HepG2 (cell line): ENCODE results near the gene LOXL3. TPM values are rescaled to one million over a fixed set of nuclear protein-coding genes. Genes with fewer than 3 reads are reported as not detected.

Source experiments
- ATAC-seq: fragments of 200-7000 bp; cut with Tn5 transposase; 3 replicates; pipeline ENCODE4 v1.9.1; 2020; ENCODE audit warnings: mild to moderate bottlenecking, moderate library complexity
- BruUV-seq: library from RNA; stranded (reverse); fragments of 400-500 nt; replicated peaks from 2 replicates; lab custom pipeline; 2021; lab: Mats Ljungman, UMichigan
- CTCF ChIA-PET: fragments of 300-600 bp; formaldehyde crosslinking; extraction: SDS; loops from one replicate; lab custom pipeline; 2021; ENCODE audit warnings: low total read pairs, inconsistent platforms, low intra/inter-chr PET ratio; lab: Yijun Ruan, JAX
- POLR2A ChIA-PET: fragments of 350-600 bp; sonication (Branson Sonifier 250); formaldehyde crosslinking; loops from one replicate; lab custom pipeline; 2020; ENCODE audit warnings: antibody characterized with exemption, inconsistent platforms; lab: Yijun Ruan, JAX
- DNase-seq: peaks from one replicate; pipeline ENCODE4 v3.0.0-alpha.2; 2015; ENCODE audit warnings: low spot score
- FAIRE-seq: peaks from 3 replicates; lab custom pipeline; 2011; peaks lifted over from hg19 to GRCh38; lab: Jason Lieb, UNC
- H2AFZ ChIP-seq: one replicate; pipeline ENCODE4 v1.6.1; 2011; ENCODE audit warnings: low read length, inconsistent platforms
- H3K27ac ChIP-seq: fragments of 300-600 bp; 3 replicates; pipeline ENCODE4 v1.8.0; 2011; ENCODE audit warnings: mixed run types, mild to moderate bottlenecking, mixed read lengths, low read length, inconsistent platforms; ENCODE audit not compliant: insufficient read depth; ENCODE audit errors: extremely low read length
- H3K27me3 ChIP-seq, 2 experiments: fragments of 200-600 bp in 1 of 2; 2 replicates in 1 of 2; 3 replicates in 1 of 2; pipeline versions ENCODE4 v1.6.0 to v1.8.0; 2011; ENCODE audit warnings: low read length in 2 of 2, mild to moderate bottlenecking in 2 of 2, moderate library complexity in 2 of 2, inconsistent platforms in 1 of 2; ENCODE audit not compliant: insufficient read depth in 2 of 2, control insufficient read depth in 1 of 2
- H3K36me3 ChIP-seq, 2 experiments: fragments of 200-600 bp in 1 of 2; replicated peaks in 1 of 2; 2 replicates in 1 of 2; 3 replicates in 1 of 2; pipeline versions ENCODE4 v1.5.1 to v1.8.0; 2011; ENCODE audit warnings: low read length in 2 of 2, inconsistent platforms in 1 of 2; ENCODE audit not compliant: insufficient read depth in 2 of 2, control insufficient read depth in 1 of 2
- H3K4me1 ChIP-seq: 2 replicates; pipeline ENCODE4 v1.5.1; 2012; ENCODE audit warnings: low read length, inconsistent platforms; ENCODE audit not compliant: insufficient read depth
- H3K4me2 ChIP-seq: 2 replicates; pipeline ENCODE4 v1.6.0; 2011; ENCODE audit warnings: low read depth, low read length, inconsistent platforms
- H3K4me3 ChIP-seq, 3 experiments: fragments of 200-600 bp in 1 of 3; sonication (generic), shearing (Covaris generic) in 1 of 3; replicated peaks in 1 of 3; 2 replicates each; pipeline ENCODE4 v1.5.1; 2011 to 2016; ENCODE audit warnings: low read length in 3 of 3, inconsistent platforms in 2 of 3, low read depth in 2 of 3, mild to moderate bottlenecking in 2 of 3, control low read depth in 1 of 3, mixed read lengths in 1 of 3; ENCODE audit not compliant: insufficient read depth in 1 of 3
- H3K79me2 ChIP-seq: one replicate; pipeline ENCODE4 v1.6.1; 2011; ENCODE audit warnings: low read length, inconsistent platforms; ENCODE audit not compliant: insufficient read depth
- H3K9ac ChIP-seq: 2 replicates; pipeline ENCODE4 v1.6.0; 2011; ENCODE audit warnings: mild to moderate bottlenecking, low read depth, low read length, inconsistent platforms; ENCODE audit not compliant: insufficient read depth
- H3K9me3 ChIP-seq: 2 replicates; pipeline ENCODE4 v1.5.1; 2012; ENCODE audit warnings: mild to moderate bottlenecking, low read length
- H4K20me1 ChIP-seq: 2 replicates; pipeline ENCODE4 v1.6.0; 2011; ENCODE audit warnings: inconsistent platforms, mild to moderate bottlenecking, low read length, moderate library complexity; ENCODE audit not compliant: insufficient read depth
- CBX1 ChIP-seq: IDR thresholded peaks from one replicate; pipeline ENCODE4 v1.6.1; 2016; ENCODE audit warnings: antibody characterized with exemption, low read depth
- FIP1L1 ChIP-seq: fragments of 200-400 bp; formaldehyde crosslinking; IDR thresholded peaks from 2 replicates; pipeline ENCODE4 v1.6.1; 2018; ENCODE audit warnings: low read depth, mild to moderate bottlenecking, low read length, moderate library complexity, borderline replicate concordance; ENCODE audit not compliant: insufficient read depth
- KDM2A ChIP-seq: sonication (generic); formaldehyde crosslinking; IDR thresholded peaks from 2 replicates; pipeline ENCODE4 v1.4.0; 2020; ENCODE audit warnings: low read depth, missing genetic modification reagents, borderline replicate concordance
- RBM39 ChIP-seq: fragments of 200-400 bp; formaldehyde crosslinking; IDR thresholded peaks from one replicate; pipeline ENCODE4 v1.6.1; 2018; ENCODE audit warnings: antibody characterized with exemption, mild to moderate bottlenecking, low read depth, low read length; ENCODE audit not compliant: poor library complexity, severe bottlenecking
- SP140L ChIP-seq: sonication (generic); formaldehyde crosslinking; IDR thresholded peaks from 2 replicates; pipeline ENCODE4 v1.4.0; 2020; ENCODE audit warnings: missing genetic modification reagents, borderline replicate concordance
- TBL1XR1 ChIP-seq: fragments of 150-350 bp; IDR thresholded peaks from 2 replicates; pipeline ENCODE4 v1.6.1; 2014; ENCODE audit warnings: borderline replicate concordance, low read length; ENCODE audit not compliant: partially characterized antibody
- ZNF101 ChIP-seq: sonication (generic); formaldehyde crosslinking; IDR thresholded peaks from 2 replicates; pipeline ENCODE4 v1.4.0; 2020; ENCODE audit warnings: mild to moderate bottlenecking, low read depth, missing genetic modification reagents, borderline replicate concordance
- ZNF772 ChIP-seq: sonication (generic); formaldehyde crosslinking; IDR thresholded peaks from 2 replicates; pipeline ENCODE4 v1.5.0; 2020; ENCODE audit warnings: mild to moderate bottlenecking, missing genetic modification reagents
- WGBS: methylation state at CpG from one replicate; pipeline ENCODE4 v1.1.6; 2017; ENCODE audit warnings: low lambda C conversion rate; 5-methylcytosine and 5-hydroxymethylcytosine counted together
- in situ Hi-C: cut with HindIII; loops from 2 replicates; pipeline ENCODE4 v1.10.0; 2017; ENCODE audit warnings: low pct_unique_long_range_greater_than_20kb; ENCODE audit not compliant: extremely low pct_ligation_motif_present
- intact Hi-C: fragments of 100-400 bp; cut with micrococcal nuclease; formaldehyde crosslinking; loops from one replicate; pipeline ENCODE4 v1.10.0; 2022; ENCODE audit not compliant: unreplicated experiment
- polyA plus RNA-seq, 8 experiments: library from polyadenylated mRNA; depleted of rRNA in 3 of 8; stranded (reverse) in 7 of 8; unstranded in 1 of 8; fragments of >200 nt; fragmentation: Illumina TruSeq in 4 of 8; extraction: Trizol in 4 of 8; gene quantifications; 2 replicates each; pipeline versions ENCODE4 v1.2.1 to v1.2.3, GENCODE V29; 2011 to 2016; ENCODE audit warnings: low read depth in 4 of 8, missing spikeins in 1 of 8, mixed read lengths in 1 of 8; ENCODE audit not compliant: insufficient read depth in 1 of 8
- total RNA-seq, 5 experiments: library from RNA; depleted of rRNA; stranded (reverse); fragments of >200 nt; fragmentation: Illumina TruSeq; extraction: Trizol; gene quantifications; 2 replicates each; pipeline ENCODE4 v1.2.3, GENCODE V29; 2016; ENCODE audit warnings: low read depth in 1 of 5
- TF ChIP-seq, protein P1 (sequence below): sonication (generic); formaldehyde crosslinking; IDR thresholded peaks from 2 replicates; pipeline ENCODE4 v1.4.0; 2020; ENCODE audit warnings: mild to moderate bottlenecking, missing genetic modification reagents

The LOXL3 gene
- total and polyA plus RNA-seq, 2 of the 13 experiments (the other 11 are each of a cell fraction or from before 2014, with no cell fraction given) = 0.55 to 6.5 TPM

DNA sequence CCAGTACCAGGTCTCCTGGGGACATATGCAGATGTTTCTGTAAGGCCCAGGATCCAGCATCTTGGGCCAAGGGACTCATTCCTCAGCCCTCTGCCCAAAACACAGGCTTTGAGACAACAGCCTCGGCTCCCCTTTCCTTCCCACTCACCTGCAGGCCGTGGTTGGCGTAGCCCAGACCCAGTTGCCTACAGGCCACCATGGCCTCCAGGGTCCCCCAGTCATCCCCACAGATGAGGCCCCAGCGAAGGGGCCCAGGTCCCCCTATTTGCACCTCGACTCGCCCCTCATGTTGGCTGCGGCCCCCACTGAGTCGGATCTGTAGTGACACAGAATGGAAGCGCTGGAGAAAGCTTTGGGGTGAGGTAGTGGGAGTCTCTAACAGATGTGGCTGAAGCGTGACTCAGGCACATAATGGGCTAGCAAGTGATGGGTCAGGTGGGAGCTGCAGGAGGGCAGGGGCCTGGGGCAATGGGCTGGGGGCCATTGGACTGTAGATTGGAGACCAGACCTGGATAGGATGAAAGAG is 18.2 kb downstream of the LOXL3 start:
- Histone ChIP-seq H3K9ac (no peak overlapping the region), H3K4me2 (no peak overlapping the region), H3K27ac (no peak overlapping the region), H3K4me1 (peaks cover 17% of the 10 kb centered on the region), H3K79me2 (peaks cover 5% of the 10 kb centered on the region), H3K27me3 (peaks cover 4 to 33% of the 10 kb centered on the region in 2 experiments; a peak in 3 of 5 replicates), H3K36me3 (peaks cover 7 to 12% of the 10 kb centered on the region in 2 experiments; a peak in 3 of 5 replicates), H4K20me1 (no peaks in the 10 kb centered on the region), H3K9me3 (no peaks in the 10 kb centered on the region), H3K4me3 (no peak overlapping the region), H2AFZ (no peak overlapping the region)
- CTCF ChIA-PET = no interaction called here
- no TSS peak for BruUV-seq
- POLR2A ChIA-PET = no interaction called here
- WGBS = 63% methylated on average over 10 of the region's 10 CpGs
- FAIRE-seq (no peak), DNase-seq (no peak), ATAC-seq (peak; percentile 10)
- TF ChIP-seq CBX1 (no peak), FIP1L1 (no peak), SP140L (no peak), RBM39 (no peak), ZNF772 (no peak)
- intact Hi-C loops = no loop called here
- in situ Hi-C loops = no loop called here

DNA sequence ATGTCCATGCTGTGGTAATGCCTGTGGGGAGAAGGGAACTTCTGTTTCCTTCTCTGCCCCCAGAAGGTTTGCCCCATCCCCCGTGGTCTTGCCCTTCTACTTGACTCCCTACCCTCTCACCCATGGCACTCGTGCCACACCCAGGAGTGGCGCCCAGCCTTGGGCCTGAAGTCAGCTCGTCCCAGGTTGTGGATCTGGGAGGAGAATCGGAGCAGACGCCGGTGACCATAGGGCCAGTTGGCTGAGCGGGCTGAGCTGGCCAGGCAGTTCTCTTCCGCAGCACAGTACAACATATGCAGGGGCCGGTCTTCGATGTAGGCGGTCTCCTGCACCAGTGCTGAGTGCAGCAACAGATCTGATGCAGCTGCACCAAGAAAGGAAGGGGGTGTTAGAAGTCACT is 19.3 kb downstream of the LOXL3 start:
- Histone ChIP-seq H2AFZ (no peak overlapping the region), H3K27ac (no peak overlapping the region), H3K27me3 (peaks cover 4 to 28% of the 10 kb centered on the region in 2 experiments; a peak in 3 of 5 replicates), H3K9me3 (no peaks in the 10 kb centered on the region), H4K20me1 (no peaks in the 10 kb centered on the region), H3K4me3 (no peak overlapping the region), H3K79me2 (peaks cover 5% of the 10 kb centered on the region), H3K4me1 (peaks cover 19% of the 10 kb centered on the region), H3K9ac (no peak overlapping the region), H3K36me3 (peaks cover 7 to 12% of the 10 kb centered on the region in 2 experiments; a peak in 3 of 5 replicates), H3K4me2 (no peak overlapping the region)
- ATAC-seq (no peak), FAIRE-seq (no peak), DNase-seq (no peak)
- in situ Hi-C loops (no loop called here), intact Hi-C loops (no loop called here)
- ChIA-PET POLR2A (no interaction called here), CTCF (no interaction called here)
- WGBS = 95% methylated on average over 12 of the region's 12 CpGs
- no TSS peak for BruUV-seq
- peak; percentile 20; the same call in 1 of the 2 replicates for TF ChIP-seq KDM2A
- no peak for TF ChIP-seq ZNF101
- TF ChIP-seq TBL1XR1 = no peak
- TF ChIP-seq, protein P1, sequence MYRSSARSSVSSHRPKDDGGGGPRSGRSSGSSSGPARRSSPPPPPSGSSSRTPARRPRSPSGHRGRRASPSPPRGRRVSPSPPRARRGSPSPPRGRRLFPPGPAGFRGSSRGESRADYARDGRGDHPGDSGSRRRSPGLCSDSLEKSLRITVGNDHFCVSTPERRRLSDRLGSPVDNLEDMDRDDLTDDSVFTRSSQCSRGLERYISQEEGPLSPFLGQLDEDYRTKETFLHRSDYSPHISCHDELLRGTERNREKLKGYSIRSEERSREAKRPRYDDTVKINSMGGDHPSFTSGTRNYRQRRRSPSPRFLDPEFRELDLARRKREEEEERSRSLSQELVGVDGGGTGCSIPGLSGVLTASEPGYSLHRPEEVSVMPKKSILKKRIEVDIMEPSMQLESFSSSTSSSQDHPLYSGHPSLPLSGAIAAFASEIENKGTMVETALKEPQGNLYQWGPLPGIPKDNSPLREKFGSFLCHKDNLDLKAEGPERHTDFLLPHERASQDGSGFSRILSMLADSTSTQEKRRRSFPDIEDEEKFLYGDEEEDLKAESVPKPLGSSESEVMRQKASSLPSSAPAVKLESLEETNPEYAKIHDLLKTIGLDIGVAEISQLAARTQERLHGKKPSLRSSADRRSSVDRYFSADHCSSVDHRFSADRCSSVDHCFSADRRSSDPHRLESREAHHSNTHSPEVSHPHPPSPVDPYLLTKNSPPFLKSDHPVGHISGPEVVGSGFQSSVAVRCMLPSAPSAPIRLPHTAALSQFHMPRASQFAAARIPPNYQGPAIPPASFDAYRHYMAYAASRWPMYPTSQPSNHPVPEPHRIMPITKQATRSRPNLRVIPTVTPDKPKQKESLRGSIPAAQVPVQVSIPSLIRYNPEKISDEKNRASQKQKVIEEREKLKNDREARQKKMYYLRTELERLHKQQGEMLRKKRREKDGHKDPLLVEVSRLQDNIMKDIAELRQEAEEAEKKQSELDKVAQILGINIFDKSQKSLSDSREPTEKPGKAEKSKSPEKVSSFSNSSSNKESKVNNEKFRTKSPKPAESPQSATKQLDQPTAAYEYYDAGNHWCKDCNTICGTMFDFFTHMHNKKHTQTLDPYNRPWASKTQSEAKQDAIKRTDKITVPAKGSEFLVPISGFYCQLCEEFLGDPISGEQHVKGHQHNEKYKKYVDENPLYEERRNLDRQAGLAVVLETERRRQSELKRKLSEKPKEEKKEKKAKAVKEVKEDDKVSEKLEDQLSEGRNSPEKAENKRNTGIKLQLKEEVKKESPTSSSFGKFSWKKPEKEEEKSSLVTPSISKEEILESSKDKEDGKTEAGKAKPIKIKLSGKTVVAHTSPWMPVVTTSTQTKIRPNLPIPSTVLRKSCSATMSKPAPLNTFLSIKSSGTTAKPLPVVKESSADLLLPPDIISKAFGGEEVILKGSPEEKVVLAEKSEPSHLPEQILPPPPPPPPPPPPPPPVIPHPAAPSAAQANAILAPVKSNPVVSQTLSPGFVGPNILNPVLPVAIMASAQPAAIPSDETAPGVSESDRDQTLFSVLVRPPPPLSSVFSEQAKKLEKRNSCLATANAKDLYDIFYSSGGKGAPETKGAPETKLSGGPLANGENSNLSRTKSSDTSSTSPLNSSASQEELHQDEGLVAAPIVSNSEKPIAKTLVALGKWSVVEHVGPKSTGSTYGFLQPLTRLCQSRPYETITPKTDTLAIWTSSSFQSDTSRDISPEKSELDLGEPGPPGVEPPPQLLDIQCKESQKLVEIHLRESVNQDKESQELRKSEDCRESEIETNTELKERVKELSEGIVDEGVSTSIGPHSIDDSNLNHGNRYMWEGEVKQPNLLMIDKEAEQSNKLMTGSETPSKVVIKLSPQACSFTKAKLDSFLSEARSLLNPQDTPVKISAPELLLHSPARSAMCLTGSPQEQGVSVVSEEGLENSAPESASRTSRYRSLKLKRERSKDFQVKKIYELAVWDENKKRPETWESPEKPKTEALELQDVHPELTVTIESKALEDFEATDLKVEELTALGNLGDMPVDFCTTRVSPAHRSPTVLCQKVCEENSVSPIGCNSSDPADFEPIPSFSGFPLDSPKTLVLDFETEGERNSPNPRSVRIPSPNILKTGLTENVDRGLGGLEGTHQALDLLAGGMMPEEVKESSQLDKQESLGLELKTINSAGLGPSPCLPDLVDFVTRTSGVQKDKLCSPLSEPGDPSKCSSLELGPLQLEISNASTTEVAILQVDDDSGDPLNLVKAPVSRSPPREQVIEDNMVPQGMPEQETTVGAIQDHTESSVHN (CRISPR knock-in tag) = peak; percentile 62; the same call in 1 of the 2 replicates
